Astrocyte (in vitro differentiated cells and primary cell): ENCODE data around the gene FAM83D.

Source experiments
- CTCF ChIP-seq: IDR thresholded peaks from 2 replicates; pipeline ENCODE4 v1.5.1; 2011; ENCODE audit warnings: low read depth, mild to moderate bottlenecking, inconsistent platforms, low read length, moderate library complexity; ENCODE audit not compliant: insufficient read depth
- EZH2 ChIP-seq: IDR thresholded peaks from 2 replicates; pipeline ENCODE4 v1.6.1; 2012; ENCODE audit warnings: mild to moderate bottlenecking, low read length, inconsistent platforms; ENCODE audit not compliant: insufficient read depth

DNA sequence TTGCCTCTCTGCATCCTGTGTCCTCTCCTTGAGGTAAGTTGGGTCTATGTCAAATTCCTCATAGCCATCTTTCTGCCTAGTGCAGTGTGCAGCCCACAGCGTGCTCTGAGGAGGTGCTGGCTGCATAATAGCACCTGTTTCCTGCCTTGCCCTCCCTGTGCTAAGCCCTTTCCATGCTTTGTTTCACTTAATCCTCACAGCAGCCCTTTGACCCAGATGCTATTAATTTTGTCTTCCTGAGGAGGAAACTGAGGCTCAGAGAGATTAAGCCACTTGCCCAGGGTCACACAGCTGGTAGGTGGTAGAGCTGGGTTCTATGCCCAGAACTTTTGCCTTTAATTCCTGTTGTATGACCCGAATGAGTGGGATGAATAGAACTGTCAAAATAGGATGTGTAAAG, 13.5 kb downstream of the FAM83D start:
- no peak for TF ChIP-seq CTCF
- TF ChIP-seq EZH2, result no peak
